ENCODE results near the gene ZBTB21. TPM values are rescaled to one million over a fixed set of nuclear protein-coding genes. Genes with fewer than 3 reads are reported as not detected.
A peak's percentile ranks its signal among the peaks of the same experiment; 100 is the strongest.

ZBTB21 gene
- total and polyA plus RNA-seq, 2 donors = 5.4 to 7.9 TPM

GRCh38 chr21:42042651-42043050 is 32.5 kb upstream of the ZBTB21 start:
- WGBS = 75% methylated on average over 9 of the region's 9 CpGs
- no peaks in the 10 kb centered on the region for H3K27me3 ChIP-seq (ENCODE audit: control insufficient read depth in 2 of 2, insufficient read depth in 1 of 2, low read length in 1 of 2)
- no peak overlapping the region for H3K27ac ChIP-seq (ENCODE audit: low read depth in 1 of 2, low read length in 1 of 2)
- peaks cover 0 to 9% of the 10 kb centered on the region in 2 donors for H3K9me3 ChIP-seq (ENCODE audit: control insufficient read depth in 2 of 2, insufficient read depth in 1 of 2, low read length in 1 of 2)
- peak in 1 of 9 donors; percentile 40 for DNase-seq (ENCODE audit: low read depth in 6 of 9, low spot score in 9 of 9)
- no peak overlapping the region for H3K4me3 ChIP-seq (ENCODE audit: low read length in 2 of 2)
- H3K4me1 ChIP-seq (ENCODE audit: control insufficient read depth in 2 of 2, insufficient read depth in 2 of 2, low read length in 2 of 2) = peaks cover 16 to 59% of the 10 kb centered on the region in 2 donors
- no peaks in the 10 kb centered on the region for H3K36me3 ChIP-seq (ENCODE audit: control insufficient read depth in 2 of 2, insufficient read depth in 2 of 2, low read length in 1 of 2)

- DNase-seq (ENCODE audit: low read depth in 6 of 9, low spot score in 9 of 9) = no peak
These were observed 31.6 kb upstream of the ZBTB21 start for GRCh38 chr21:42041711-42042110.

DNA sequence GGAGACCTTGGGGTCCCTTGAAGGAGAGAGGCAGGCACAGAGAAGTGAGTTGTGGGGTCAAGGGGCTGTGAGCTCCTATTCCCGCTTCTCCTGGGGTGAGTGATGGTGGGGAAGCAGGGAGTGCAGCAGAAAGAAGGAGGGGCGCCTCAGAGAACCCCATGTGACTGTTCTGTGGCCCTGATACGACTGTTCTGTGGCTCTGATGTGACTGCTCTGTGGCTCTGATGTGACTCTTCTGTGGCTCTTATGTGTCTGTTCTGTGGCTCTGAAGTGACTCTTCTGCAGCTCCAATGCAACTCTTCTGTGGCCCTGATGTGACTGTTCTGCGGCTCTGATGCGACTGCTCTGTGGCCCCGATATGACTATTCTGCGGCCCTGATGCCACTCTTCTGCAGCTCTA is 31.1 kb upstream of the ZBTB21 start:
- peak overlapping the region in 1 of 2 donors; percentile 25 for H3K27ac ChIP-seq (ENCODE audit: low read depth in 1 of 2, low read length in 1 of 2)
- H3K4me1 ChIP-seq (ENCODE audit: control insufficient read depth in 2 of 2, insufficient read depth in 2 of 2, low read length in 2 of 2) = peaks cover 16 to 59% of the 10 kb centered on the region in 2 donors
- no peaks in the 10 kb centered on the region for H3K36me3 ChIP-seq (ENCODE audit: control insufficient read depth in 2 of 2, insufficient read depth in 2 of 2, low read length in 1 of 2)
- DNase-seq (ENCODE audit: low read depth in 6 of 9, low spot score in 9 of 9) = no peak
- 90% methylated on average over 7 of the region's 7 CpGs for whole genome bisulfite sequencing
- H3K9me3 ChIP-seq (ENCODE audit: control insufficient read depth in 2 of 2, insufficient read depth in 1 of 2, low read length in 1 of 2) = peaks cover 0 to 9% of the 10 kb centered on the region in 2 donors
- H3K27me3 ChIP-seq (ENCODE audit: control insufficient read depth in 2 of 2, insufficient read depth in 1 of 2, low read length in 1 of 2) = no peaks in the 10 kb centered on the region
- no peak overlapping the region for H3K4me3 ChIP-seq (ENCODE audit: low read length in 2 of 2)

More at GRCh38 chr21:42041711-42042110, 31.6 kb upstream of the ZBTB21 start:
- H3K4me1 ChIP-seq (ENCODE audit: control insufficient read depth in 2 of 2, insufficient read depth in 2 of 2, low read length in 2 of 2) = peaks cover 16 to 59% of the 10 kb centered on the region in 2 donors
- H3K9me3 ChIP-seq (ENCODE audit: control insufficient read depth in 2 of 2, insufficient read depth in 1 of 2, low read length in 1 of 2) = peaks cover 0 to 9% of the 10 kb centered on the region in 2 donors
- H3K27ac ChIP-seq (ENCODE audit: low read depth in 1 of 2, low read length in 1 of 2) = no peak overlapping the region
- no peak overlapping the region for H3K4me3 ChIP-seq (ENCODE audit: low read length in 2 of 2)
- WGBS = 75% methylated on average over 4 of the region's 4 CpGs
- no peaks in the 10 kb centered on the region for H3K36me3 ChIP-seq (ENCODE audit: control insufficient read depth in 2 of 2, insufficient read depth in 2 of 2, low read length in 1 of 2)
- no peaks in the 10 kb centered on the region for H3K27me3 ChIP-seq (ENCODE audit: control insufficient read depth in 2 of 2, insufficient read depth in 1 of 2, low read length in 1 of 2)

DNA sequence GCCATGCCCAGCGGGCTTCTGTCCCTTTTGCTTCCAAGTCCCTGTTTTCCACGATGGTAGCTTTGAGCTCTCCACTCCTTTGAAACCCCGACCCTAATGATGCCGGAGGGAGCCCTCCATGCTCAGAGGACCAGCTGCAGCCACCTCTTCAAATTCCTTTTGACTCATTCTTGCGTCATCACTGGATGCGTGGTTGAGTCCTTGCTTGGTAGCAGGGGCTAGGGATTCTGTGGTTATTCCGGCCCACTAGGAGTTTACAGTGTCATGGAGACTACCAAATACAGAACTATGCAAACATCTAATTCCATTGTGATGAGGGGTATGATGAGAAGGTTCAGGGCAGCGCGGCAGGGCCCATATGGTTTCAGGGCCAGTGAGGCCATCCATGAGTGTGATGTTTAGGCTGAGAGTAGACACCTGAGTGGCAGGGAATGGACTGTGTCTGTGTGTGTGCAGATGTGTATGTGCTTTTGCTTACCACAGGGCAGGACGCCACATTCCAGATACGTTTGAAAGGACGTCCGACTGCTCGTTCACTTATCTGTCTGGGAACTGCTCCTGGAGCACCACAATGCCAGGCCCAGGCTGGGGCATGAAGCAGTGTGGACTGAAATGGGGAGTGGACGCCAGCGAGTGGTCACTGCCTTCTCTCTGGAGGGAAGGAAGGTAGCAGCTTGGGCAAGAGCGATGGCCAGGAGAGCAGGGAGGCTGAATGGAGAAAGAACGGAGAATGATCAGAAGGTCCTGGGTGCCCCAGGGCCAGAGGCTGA is 30.4 kb upstream of the ZBTB21 start:
- peaks cover 0 to 9% of the 10 kb centered on the region in 2 donors for H3K9me3 ChIP-seq (ENCODE audit: control insufficient read depth in 2 of 2, insufficient read depth in 1 of 2, low read length in 1 of 2)
- DNase-seq (ENCODE audit: low read depth in 6 of 9, low spot score in 9 of 9) = no peak
- no peaks in the 10 kb centered on the region for H3K27me3 ChIP-seq (ENCODE audit: control insufficient read depth in 2 of 2, insufficient read depth in 1 of 2, low read length in 1 of 2)
- H3K4me1 ChIP-seq (ENCODE audit: control insufficient read depth in 2 of 2, insufficient read depth in 2 of 2, low read length in 2 of 2) = peaks cover 16 to 59% of the 10 kb centered on the region in 2 donors
- H3K4me3 ChIP-seq (ENCODE audit: low read length in 2 of 2) = no peak overlapping the region
- H3K36me3 ChIP-seq (ENCODE audit: control insufficient read depth in 2 of 2, insufficient read depth in 2 of 2, low read length in 1 of 2) = no peaks in the 10 kb centered on the region
- H3K27ac ChIP-seq (ENCODE audit: low read depth in 1 of 2, low read length in 1 of 2) = peak overlapping the region; percentile 64 to 77
- WGBS = 97% methylated on average over 18 of the region's 18 CpGs

GRCh38 chr21:42039911-42040351 is 29.8 kb upstream of the ZBTB21 start:
- H3K4me3 ChIP-seq (ENCODE audit: low read length in 2 of 2) = no peak overlapping the region
- no peaks in the 10 kb centered on the region for H3K36me3 ChIP-seq (ENCODE audit: control insufficient read depth in 2 of 2, insufficient read depth in 2 of 2, low read length in 1 of 2)
- peaks cover 16 to 59% of the 10 kb centered on the region in 2 donors for H3K4me1 ChIP-seq (ENCODE audit: control insufficient read depth in 2 of 2, insufficient read depth in 2 of 2, low read length in 2 of 2)
- DNase-seq (ENCODE audit: low read depth in 6 of 9, low spot score in 9 of 9) = peak in 5 of 9 donors; percentile 41 to 84 (median 63)
- H3K9me3 ChIP-seq (ENCODE audit: control insufficient read depth in 2 of 2, insufficient read depth in 1 of 2, low read length in 1 of 2) = peaks cover 0 to 9% of the 10 kb centered on the region in 2 donors
- peak overlapping the region; percentile 64 to 77 for H3K27ac ChIP-seq (ENCODE audit: low read depth in 1 of 2, low read length in 1 of 2)
- no peaks in the 10 kb centered on the region for H3K27me3 ChIP-seq (ENCODE audit: control insufficient read depth in 2 of 2, insufficient read depth in 1 of 2, low read length in 1 of 2)
- 68% methylated on average over 12 of the region's 12 CpGs for WGBS

GRCh38 chr21:42039470-42039901 is 29.3 kb upstream of the ZBTB21 start:
- H3K4me3 ChIP-seq (ENCODE audit: low read length in 2 of 2) = no peak overlapping the region
- peaks cover 0 to 9% of the 10 kb centered on the region in 2 donors for H3K9me3 ChIP-seq (ENCODE audit: control insufficient read depth in 2 of 2, insufficient read depth in 1 of 2, low read length in 1 of 2)
- H3K4me1 ChIP-seq (ENCODE audit: control insufficient read depth in 2 of 2, insufficient read depth in 2 of 2, low read length in 2 of 2) = peaks cover 16 to 59% of the 10 kb centered on the region in 2 donors
- H3K27me3 ChIP-seq (ENCODE audit: control insufficient read depth in 2 of 2, insufficient read depth in 1 of 2, low read length in 1 of 2) = no peaks in the 10 kb centered on the region
- peak overlapping the region; percentile 64 to 77 for H3K27ac ChIP-seq (ENCODE audit: low read depth in 1 of 2, low read length in 1 of 2)
- DNase-seq (ENCODE audit: low read depth in 6 of 9, low spot score in 9 of 9) = peak in 1 of 9 donors; percentile 41
- 88% methylated on average over 5 of the region's 5 CpGs for WGBS
- H3K36me3 ChIP-seq (ENCODE audit: control insufficient read depth in 2 of 2, insufficient read depth in 2 of 2, low read length in 1 of 2) = no peaks in the 10 kb centered on the region

DNA sequence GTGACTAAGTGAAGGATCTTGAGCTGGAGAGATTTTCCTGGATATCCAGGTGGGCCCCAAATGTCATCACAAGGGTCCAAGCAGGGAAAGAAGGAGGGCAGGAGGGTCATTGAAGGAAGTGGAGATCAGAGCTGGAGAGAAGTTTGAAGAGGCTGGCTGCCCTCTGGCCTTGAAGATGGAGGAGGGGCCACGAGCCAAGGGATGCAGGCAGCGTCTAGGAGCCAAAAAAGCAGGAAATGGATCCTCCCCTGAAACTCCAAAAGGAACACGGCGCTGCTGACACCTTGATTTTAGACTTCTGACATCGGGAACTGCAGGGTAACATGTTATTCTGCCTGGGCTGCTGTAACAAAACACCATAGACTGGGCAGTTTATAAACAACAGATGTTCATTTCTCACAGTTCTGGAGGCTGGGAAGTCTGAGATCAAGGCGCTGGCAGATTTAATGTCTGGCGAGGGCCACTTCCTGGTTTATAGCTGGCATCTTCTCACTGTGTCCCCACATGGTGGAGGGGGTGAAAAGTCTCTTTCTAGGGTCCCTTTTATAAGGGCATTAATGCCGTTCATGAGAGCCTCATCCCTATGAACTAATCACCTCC is 28.8 kb upstream of the ZBTB21 start:
- Histone ChIP-seq H3K4me1 (ENCODE audit: control insufficient read depth in 2 of 2, insufficient read depth in 2 of 2, low read length in 2 of 2) (peaks cover 16 to 59% of the 10 kb centered on the region in 2 donors), H3K4me3 (ENCODE audit: low read length in 2 of 2) (no peak overlapping the region), H3K27me3 (ENCODE audit: control insufficient read depth in 2 of 2, insufficient read depth in 1 of 2, low read length in 1 of 2) (no peaks in the 10 kb centered on the region), H3K36me3 (ENCODE audit: control insufficient read depth in 2 of 2, insufficient read depth in 2 of 2, low read length in 1 of 2) (no peaks in the 10 kb centered on the region), H3K9me3 (ENCODE audit: control insufficient read depth in 2 of 2, insufficient read depth in 1 of 2, low read length in 1 of 2) (peaks cover 0 to 9% of the 10 kb centered on the region in 2 donors), H3K27ac (ENCODE audit: low read depth in 1 of 2, low read length in 1 of 2) (peak overlapping the region; percentile 64 to 66)
- WGBS = 79% methylated on average over 8 of the region's 8 CpGs
- DNase-seq (ENCODE audit: low read depth in 6 of 9, low spot score in 9 of 9) = peak in 1 of 9 donors; percentile 43

GRCh38 chr21:42038393-42038792 is 28.2 kb upstream of the ZBTB21 start:
- Histone ChIP-seq H3K27me3 (ENCODE audit: control insufficient read depth in 2 of 2, insufficient read depth in 1 of 2, low read length in 1 of 2) (no peaks in the 10 kb centered on the region), H3K9me3 (ENCODE audit: control insufficient read depth in 2 of 2, insufficient read depth in 1 of 2, low read length in 1 of 2) (peaks cover 0 to 9% of the 10 kb centered on the region in 2 donors), H3K27ac (ENCODE audit: low read depth in 1 of 2, low read length in 1 of 2) (peak overlapping the region; percentile 1 to 64), H3K4me3 (ENCODE audit: low read length in 2 of 2) (no peak overlapping the region), H3K4me1 (ENCODE audit: control insufficient read depth in 2 of 2, insufficient read depth in 2 of 2, low read length in 2 of 2) (peaks cover 16 to 56% of the 10 kb centered on the region in 2 donors), H3K36me3 (ENCODE audit: control insufficient read depth in 2 of 2, insufficient read depth in 2 of 2, low read length in 1 of 2) (no peaks in the 10 kb centered on the region)
- DNase-seq (ENCODE audit: low read depth in 6 of 9, low spot score in 9 of 9) = no peak
- 92% methylated on average over 10 of the region's 10 CpGs for WGBS

GRCh38 chr21:42037943-42038342 is 27.8 kb upstream of the ZBTB21 start:
- no peaks in the 10 kb centered on the region for H3K27me3 ChIP-seq (ENCODE audit: control insufficient read depth in 2 of 2, insufficient read depth in 1 of 2, low read length in 1 of 2)
- no peak for DNase-seq (ENCODE audit: low read depth in 6 of 9, low spot score in 9 of 9)

More at GRCh38 chr21:42037943-42038342, 27.8 kb upstream of the ZBTB21 start:
- Histone ChIP-seq H3K27ac (ENCODE audit: low read depth in 1 of 2, low read length in 1 of 2) (peak overlapping the region in 1 of 2 donors; percentile 24), H3K4me1 (ENCODE audit: control insufficient read depth in 2 of 2, insufficient read depth in 2 of 2, low read length in 2 of 2) (peaks cover 16 to 56% of the 10 kb centered on the region in 2 donors), H3K9me3 (ENCODE audit: control insufficient read depth in 2 of 2, insufficient read depth in 1 of 2, low read length in 1 of 2) (peaks cover 0 to 9% of the 10 kb centered on the region in 2 donors), H3K4me3 (ENCODE audit: low read length in 2 of 2) (no peak overlapping the region), H3K36me3 (ENCODE audit: control insufficient read depth in 2 of 2, insufficient read depth in 2 of 2, low read length in 1 of 2) (no peaks in the 10 kb centered on the region)
- WGBS = 87% methylated on average over 12 of the region's 12 CpGs

Measured in thymus (tissue), 11 donors.